K562 (cell line): ENCODE results near the gene CELA3B. TPM values are rescaled to one million over a fixed set of nuclear protein-coding genes. Genes with fewer than 3 reads are reported as not detected.

Source experiments
- BRF1 ChIP-seq: IDR thresholded peaks from 3 replicates; pipeline ENCODE4 v1.6.1; 2011; ENCODE audit warnings: borderline replicate concordance, mild to moderate bottlenecking; ENCODE audit not compliant: insufficient read length; ENCODE audit errors: extremely low read depth
- CBX1 ChIP-seq: sonication (generic); IDR thresholded peaks from 2 replicates; pipeline ENCODE4 v1.6.1; 2016; ENCODE audit warnings: antibody characterized with exemption, low read depth, mild to moderate bottlenecking
- CBX3 ChIP-seq, 2 experiments: IDR thresholded peaks; 1 replicate in 1 of 2; 2 replicates in 1 of 2; pipeline ENCODE4 v1.6.1; 2012; ENCODE audit warnings: inconsistent platforms in 2 of 2, low read length in 2 of 2, borderline replicate concordance in 1 of 2, control low read depth in 1 of 2
- ELF4 ChIP-seq: fragments of 450-650 bp; formaldehyde crosslinking; IDR thresholded peaks from 2 replicates; pipeline ENCODE4 v1.4.0; 2022; ENCODE audit warnings: missing genetic modification characterization
- FOXP4 ChIP-seq: sonication (generic); formaldehyde crosslinking; IDR thresholded peaks from 2 replicates; pipeline ENCODE4 v1.8.0; 2022; ENCODE audit warnings: mild to moderate bottlenecking, missing genetic modification reagents, borderline replicate concordance
- HDAC6 ChIP-seq: IDR thresholded peaks from 2 replicates; pipeline ENCODE4 v1.6.1; 2012; ENCODE audit warnings: low read depth, mild to moderate bottlenecking, control low read depth, inconsistent platforms, low read length, moderate library complexity
- IFI16 ChIP-seq: fragments of 250-450 bp; sonication (Bioruptor Pico); IDR thresholded peaks from 2 replicates; pipeline ENCODE4 v2.1.2; 2022; ENCODE audit warnings: mild to moderate bottlenecking, inconsistent platforms
- KLF1 ChIP-seq: fragments of 450-650 bp; IDR thresholded peaks from 2 replicates; pipeline ENCODE4 v1.6.1; 2016; ENCODE audit warnings: missing genetic modification characterization, missing compliant biosample characterization
- POLR2A ChIP-seq: fragments of 450-650 bp; conservative IDR thresholded peaks from 2 replicates; pipeline ENCODE4 v1.6.1; 2016
- RB1 ChIP-seq: fragments of 450-650 bp; IDR thresholded peaks from 2 replicates; pipeline ENCODE4 v1.6.1; 2017; ENCODE audit warnings: low read depth, mild to moderate bottlenecking
- RCOR1 ChIP-seq, 2 experiments: IDR thresholded peaks; 2 replicates each; pipeline ENCODE4 v1.6.1; 2012; ENCODE audit warnings: low read depth in 2 of 2, low read length in 2 of 2, borderline replicate concordance in 1 of 2, improper control_type of control experiment in 1 of 2
- ZNF408 ChIP-seq: fragments of 250-450 bp; sonication (Bioruptor Pico); IDR thresholded peaks from 2 replicates; pipeline ENCODE4 v1.4.0; 2020; ENCODE audit warnings: low read depth, mild to moderate bottlenecking, moderate library complexity
- polyA plus RNA-seq, 8 experiments: library from polyadenylated mRNA; depleted of rRNA in 4 of 8; stranded (reverse) in 5 of 8; unstranded in 3 of 8; fragments of >200 nt; fragmentation: Nextera tagmentation in 2 of 8; fragmentation: Illumina TruSeq in 1 of 8; extraction: Ambion mirVana in 2 of 8; extraction: Trizol in 1 of 8; gene quantifications; 2 replicates each; pipeline versions ENCODE4 v1.2.1 to v1.2.3, GENCODE V29; 2011 to 2014; ENCODE audit warnings: inconsistent platforms in 1 of 8, missing spikeins in 1 of 8
- total RNA-seq, 7 experiments: library from RNA; depleted of rRNA in 6 of 7; stranded (reverse); fragments of >200 nt in 6 of 7; fragmentation: Illumina TruSeq in 2 of 7; extraction: Trizol in 2 of 7; gene quantifications; 2 replicates each; pipeline versions ENCODE4 v1.2.1 to v1.2.3, GENCODE V29; 2011 to 2021; ENCODE audit warnings: low replicate concordance in 1 of 7
- TF ChIP-seq, protein P1 (sequence below), 2 experiments: fragments of 450-650 bp in 1 of 2; sonication (generic) in 1 of 2; formaldehyde crosslinking in 1 of 2; IDR thresholded peaks; 2 replicates each; pipeline versions ENCODE4 v1.7.1 to v1.9.0; 2016 to 2022; ENCODE audit warnings: inconsistent platforms in 1 of 2, mild to moderate bottlenecking in 1 of 2, missing genetic modification reagents in 1 of 2
- TF ChIP-seq, protein P2 (sequence below): fragments of 450-650 bp; formaldehyde crosslinking; conservative IDR thresholded peaks from 2 replicates; pipeline ENCODE4 v1.4.0; 2022; ENCODE audit warnings: mild to moderate bottlenecking, missing genetic modification characterization

Gene CELA3B
- total and polyA plus RNA-seq, 9 of the 15 experiments (the other 6 are each of a cell fraction or from before 2014, with no cell fraction given): 3.1 TPM; not detected in 8

DNA sequence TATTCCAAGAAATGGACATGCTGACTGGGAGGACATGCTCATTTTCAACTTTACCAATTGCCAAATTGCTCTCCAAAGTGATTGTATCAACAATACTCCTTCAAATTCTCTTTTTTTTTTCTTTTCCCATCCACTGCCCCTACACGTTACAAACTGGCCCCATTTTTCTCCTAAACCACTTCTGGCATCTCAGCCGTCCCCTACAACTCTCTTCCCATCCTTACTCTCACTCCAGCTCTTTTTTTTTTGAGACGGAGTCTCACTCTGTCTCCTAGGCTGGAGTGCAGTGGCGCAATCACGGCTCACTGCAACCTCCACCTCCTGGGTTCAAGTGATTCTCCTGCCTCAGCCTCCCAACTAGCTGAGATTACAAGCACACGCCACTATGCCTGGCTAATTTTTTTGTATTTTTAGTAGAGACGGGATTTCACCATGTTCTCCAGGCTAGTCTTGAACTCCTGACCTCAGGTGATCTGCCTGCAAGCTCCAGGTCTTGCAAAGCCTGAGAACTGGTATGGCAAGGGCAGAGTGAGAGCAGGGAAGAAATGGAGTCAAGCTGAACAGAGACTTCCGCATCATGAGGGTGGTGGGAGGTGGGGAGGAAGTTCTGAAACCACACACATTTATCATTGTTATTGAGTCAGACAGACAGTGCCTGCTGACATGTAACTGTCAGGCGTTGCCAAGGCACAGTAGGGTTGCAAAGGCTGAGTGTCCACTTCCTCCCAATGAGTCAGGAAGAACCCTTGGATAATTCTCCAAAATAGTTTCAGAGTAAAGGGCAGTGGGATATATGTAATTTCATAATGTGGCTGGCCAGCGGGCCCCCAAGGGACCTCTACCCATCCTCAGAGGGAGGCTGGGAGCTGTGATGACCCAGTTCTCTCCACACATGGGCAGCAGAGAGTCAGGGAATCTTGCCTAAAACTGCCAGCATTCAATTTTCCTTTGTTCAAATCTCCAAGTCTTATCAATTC is 42.0 kb downstream of the CELA3B start (continued):
- TF ChIP-seq FOXP4 (CRISPR knock-in tag): no peak
- no peak for TF ChIP-seq HDAC6
- TF ChIP-seq ELF4 (CRISPR knock-in tag): peak; percentile 88
- TF ChIP-seq IFI16 (CRISPR knock-in tag): no peak
- TF ChIP-seq, protein P1, sequence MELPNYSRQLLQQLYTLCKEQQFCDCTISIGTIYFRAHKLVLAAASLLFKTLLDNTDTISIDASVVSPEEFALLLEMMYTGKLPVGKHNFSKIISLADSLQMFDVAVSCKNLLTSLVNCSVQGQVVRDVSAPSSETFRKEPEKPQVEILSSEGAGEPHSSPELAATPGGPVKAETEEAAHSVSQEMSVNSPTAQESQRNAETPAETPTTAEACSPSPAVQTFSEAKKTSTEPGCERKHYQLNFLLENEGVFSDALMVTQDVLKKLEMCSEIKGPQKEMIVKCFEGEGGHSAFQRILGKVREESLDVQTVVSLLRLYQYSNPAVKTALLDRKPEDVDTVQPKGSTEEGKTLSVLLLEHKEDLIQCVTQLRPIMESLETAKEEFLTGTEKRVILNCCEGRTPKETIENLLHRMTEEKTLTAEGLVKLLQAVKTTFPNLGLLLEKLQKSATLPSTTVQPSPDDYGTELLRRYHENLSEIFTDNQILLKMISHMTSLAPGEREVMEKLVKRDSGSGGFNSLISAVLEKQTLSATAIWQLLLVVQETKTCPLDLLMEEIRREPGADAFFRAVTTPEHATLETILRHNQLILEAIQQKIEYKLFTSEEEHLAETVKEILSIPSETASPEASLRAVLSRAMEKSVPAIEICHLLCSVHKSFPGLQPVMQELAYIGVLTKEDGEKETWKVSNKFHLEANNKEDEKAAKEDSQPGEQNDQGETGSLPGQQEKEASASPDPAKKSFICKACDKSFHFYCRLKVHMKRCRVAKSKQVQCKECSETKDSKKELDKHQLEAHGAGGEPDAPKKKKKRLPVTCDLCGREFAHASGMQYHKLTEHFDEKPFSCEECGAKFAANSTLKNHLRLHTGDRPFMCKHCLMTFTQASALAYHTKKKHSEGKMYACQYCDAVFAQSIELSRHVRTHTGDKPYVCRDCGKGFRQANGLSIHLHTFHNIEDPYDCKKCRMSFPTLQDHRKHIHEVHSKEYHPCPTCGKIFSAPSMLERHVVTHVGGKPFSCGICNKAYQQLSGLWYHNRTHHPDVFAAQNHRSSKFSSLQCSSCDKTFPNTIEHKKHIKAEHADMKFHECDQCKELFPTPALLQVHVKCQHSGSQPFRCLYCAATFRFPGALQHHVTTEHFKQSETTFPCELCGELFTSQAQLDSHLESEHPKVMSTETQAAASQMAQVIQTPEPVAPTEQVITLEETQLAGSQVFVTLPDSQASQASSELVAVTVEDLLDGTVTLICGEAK (IDR thresholded peaks at IDR 0.05): peak; percentile 59
- TF ChIP-seq, protein P1 (CRISPR knock-in tag; IDR thresholded peaks at IDR 0.05): no peak
- TF ChIP-seq BRF1: no peak
- TF ChIP-seq RCOR1 (IDR thresholded peaks at IDR 0.05; ENCODE audit: borderline replicate concordance in 1 of 2, low read depth in 2 of 2, low read length in 2 of 2): peak; percentile 23 to 90; a peak in 2 of 4 replicates
- no peak for TF ChIP-seq POLR2A
- TF ChIP-seq CBX1: no peak; the same call in 1 of the 2 replicates
- no peak for TF ChIP-seq KLF1 (tag)
- peak in 1 of 2 experiments; percentile 43; a peak in 1 of 3 replicates for TF ChIP-seq CBX3 (IDR thresholded peaks at IDR 0.05; ENCODE audit: borderline replicate concordance in 1 of 2, low read length in 2 of 2)
- TF ChIP-seq ZNF408 (CRISPR knock-in tag): no peak
- TF ChIP-seq, protein P2, sequence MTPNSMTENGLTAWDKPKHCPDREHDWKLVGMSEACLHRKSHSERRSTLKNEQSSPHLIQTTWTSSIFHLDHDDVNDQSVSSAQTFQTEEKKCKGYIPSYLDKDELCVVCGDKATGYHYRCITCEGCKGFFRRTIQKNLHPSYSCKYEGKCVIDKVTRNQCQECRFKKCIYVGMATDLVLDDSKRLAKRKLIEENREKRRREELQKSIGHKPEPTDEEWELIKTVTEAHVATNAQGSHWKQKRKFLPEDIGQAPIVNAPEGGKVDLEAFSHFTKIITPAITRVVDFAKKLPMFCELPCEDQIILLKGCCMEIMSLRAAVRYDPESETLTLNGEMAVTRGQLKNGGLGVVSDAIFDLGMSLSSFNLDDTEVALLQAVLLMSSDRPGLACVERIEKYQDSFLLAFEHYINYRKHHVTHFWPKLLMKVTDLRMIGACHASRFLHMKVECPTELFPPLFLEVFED (CRISPR knock-in tag): 0 out of 2 replicates have a peak, but pooled peaks have one; percentile 55
- no peak for TF ChIP-seq RB1
